ENCODE results near the gene ELF2.

GRCh38 chr4:139134403-139134802, 42.6 kb downstream of the ELF2 start:
- no peak for TF ChIP-seq CTCF (IDR thresholded peaks at IDR 0.05)
- TF ChIP-seq POLR2A (IDR thresholded peaks at IDR 0.05), result no peak

Measured in heart left ventricle (tissue), 13 donors.